T-helper 2 cell (primary cell): ENCODE results near the gene ARMH4.

Experiments
- DNase-seq, 5 experiments: peaks; one replicate each; pipeline versions ENCODE4 v3.0.0 to v3.0.0-alpha.2; 2012 to 2022

Gene ARMH4

GRCh38 chr14:58026967-58027366 lies 125.0 kb downstream of the ARMH4 start:
- no peak for DNase-seq

GRCh38 chr14:58026219-58026618 lies 125.8 kb downstream of the ARMH4 start:
- no peak for DNase-seq

GRCh38 chr14:58014778-58015177 lies 137.2 kb downstream of the ARMH4 start:
- DNase-seq, result no peak

- no peak for DNase-seq
Measured at GRCh38 chr14:58002618-58003017, 149.4 kb downstream of the ARMH4 start.

- DNase-seq, result no peak
Measured at GRCh38 chr14:57999979-58000378, 152.0 kb downstream of the ARMH4 start.

GRCh38 chr14:57999471-57999870 lies 152.5 kb downstream of the ARMH4 start:
- no peak for DNase-seq

- no peak for DNase-seq
Measured at GRCh38 chr14:57998766-57999165, 153.2 kb downstream of the ARMH4 start.

- DNase-seq, result no peak
Measured at GRCh38 chr14:57991353-57991752, 160.7 kb downstream of the ARMH4 start.

- no peak for DNase-seq
Measured at GRCh38 chr14:57988445-57988844, 163.6 kb downstream of the ARMH4 start.

GRCh38 chr14:57987596-57988300 lies 164.3 kb downstream of the ARMH4 start:
- no peak for DNase-seq

- DNase-seq, result no peak
Measured at GRCh38 chr14:57987051-57987450, 165.0 kb downstream of the ARMH4 start.

- DNase-seq, result peak in 1 of 5 experiments; percentile 45
Measured at GRCh38 chr14:57982804-57983634, 169.0 kb downstream of the ARMH4 start.

GRCh38 chr14:57981817-57982560 lies 170.0 kb downstream of the ARMH4 start:
- no peak for DNase-seq

GRCh38 chr14:57979376-57980048 lies 172.5 kb downstream of the ARMH4 start:
- DNase-seq, result no peak

- no peak for DNase-seq
Measured at GRCh38 chr14:57976701-57977100, 175.3 kb downstream of the ARMH4 start.

GRCh38 chr14:57974896-57975295 lies 177.1 kb downstream of the ARMH4 start:
- no peak for DNase-seq

- DNase-seq, result no peak
Measured at GRCh38 chr14:57970594-57970993, 181.4 kb downstream of the ARMH4 start.

- DNase-seq, result peak in 1 of 5 experiments; percentile 73
Measured at GRCh38 chr14:57970175-57970574, 181.8 kb downstream of the ARMH4 start.

GRCh38 chr14:57963071-57963470 lies 188.9 kb downstream of the ARMH4 start:
- DNase-seq, result no peak

- DNase-seq, result no peak
Measured at GRCh38 chr14:57962325-57963035, 189.5 kb downstream of the ARMH4 start.

GRCh38 chr14:57961786-57962060 lies 190.3 kb downstream of the ARMH4 start:
- DNase-seq, result no peak
